HUDEP-2 (cell line): ENCODE data around the gene ZNF512.

ENCODE experiments used
- DNase-seq, 76 experiments: peaks; one replicate each; lab custom pipeline; 2025; ENCODE audit not compliant: unreplicated experiment in 76 of 76; lab: John Stamatoyannopoulos, UW

ZNF512 gene

GRCh38 chr2:27667446-27667845 lies 84.6 kb downstream of the ZNF512 start:
- DNase-seq: no peak

GRCh38 chr2:27671235-27671634 lies 88.4 kb downstream of the ZNF512 start:
- DNase-seq: no peak
